Astrocyte (in vitro differentiated cells and primary cell): ENCODE data around the gene DGKI. TPM values are rescaled to one million over a fixed set of nuclear protein-coding genes. Genes with fewer than 3 reads are reported as not detected.

Experiments
- DNase-seq: peaks from one replicate; pipeline ENCODE4 v3.0.0-alpha.2; 2010; ENCODE audit warnings: low read depth
- FAIRE-seq: peaks from 2 replicates; lab custom pipeline; 2011; peaks lifted over from hg19 to GRCh38; lab: Jason Lieb, UNC
- H2AFZ ChIP-seq: 2 replicates; pipeline ENCODE4 v1.6.0; 2012; ENCODE audit warnings: low read depth, low read length, inconsistent platforms
- H3K27ac ChIP-seq: 2 replicates; pipeline ENCODE4 v1.5.1; 2011; ENCODE audit warnings: low read depth, low read length, inconsistent platforms
- H3K27me3 ChIP-seq: 2 replicates; pipeline ENCODE4 v1.6.0; 2011; ENCODE audit warnings: low read length, inconsistent platforms; ENCODE audit not compliant: insufficient read depth
- H3K36me3 ChIP-seq: 2 replicates; pipeline ENCODE4 v1.5.1; 2011; ENCODE audit warnings: low read length, inconsistent platforms; ENCODE audit not compliant: insufficient read depth
- H3K4me1 ChIP-seq: 2 replicates; pipeline ENCODE4 v1.5.1; 2011; ENCODE audit warnings: low read length, inconsistent platforms; ENCODE audit not compliant: insufficient read depth
- H3K4me2 ChIP-seq: 2 replicates; pipeline ENCODE4 v1.6.0; 2012; ENCODE audit warnings: low read length, inconsistent platforms
- H3K4me3 ChIP-seq: 2 replicates; pipeline ENCODE4 v1.5.1; 2011; ENCODE audit warnings: low read depth, mild to moderate bottlenecking, low read length, inconsistent platforms; ENCODE audit not compliant: insufficient read depth
- H3K79me2 ChIP-seq: 2 replicates; pipeline ENCODE4 v1.6.0; 2012; ENCODE audit warnings: mild to moderate bottlenecking, low read length, inconsistent platforms; ENCODE audit not compliant: insufficient read depth
- H3K9ac ChIP-seq: 2 replicates; pipeline ENCODE4 v1.6.0; 2012; ENCODE audit warnings: mild to moderate bottlenecking, low read length, inconsistent platforms
- H3K9me3 ChIP-seq: 2 replicates; pipeline ENCODE4 v1.5.1; 2012; ENCODE audit warnings: low read depth, mild to moderate bottlenecking, low read length, inconsistent platforms; ENCODE audit not compliant: insufficient read depth
- H4K20me1 ChIP-seq: 2 replicates; pipeline ENCODE4 v1.6.0; 2012; ENCODE audit warnings: low read length, inconsistent platforms; ENCODE audit not compliant: insufficient read depth
- H3K27ac Mint-ChIP-seq: one replicate; pipeline ENCODE4 v1.8.0; 2021; ENCODE audit warnings: mild to moderate bottlenecking, mixed read lengths; ENCODE audit not compliant: unreplicated experiment
- H3K27me3 Mint-ChIP-seq: one replicate; pipeline ENCODE4 v1.8.0; 2021; ENCODE audit warnings: low read depth, mixed read lengths; ENCODE audit not compliant: unreplicated experiment
- H3K36me3 Mint-ChIP-seq: one replicate; pipeline ENCODE4 v1.8.0; 2021; ENCODE audit warnings: low read depth, mixed read lengths; ENCODE audit not compliant: unreplicated experiment
- H3K4me1 Mint-ChIP-seq: one replicate; pipeline ENCODE4 v1.8.0; 2021; ENCODE audit warnings: low read depth, mixed read lengths; ENCODE audit not compliant: unreplicated experiment
- H3K4me3 Mint-ChIP-seq: one replicate; pipeline ENCODE4 v1.8.0; 2021; ENCODE audit warnings: mild to moderate bottlenecking, moderate library complexity, mixed read lengths; ENCODE audit not compliant: unreplicated experiment
- H3K9me3 Mint-ChIP-seq: one replicate; pipeline ENCODE4 v1.8.0; 2021; ENCODE audit warnings: mild to moderate bottlenecking, mixed read lengths; ENCODE audit not compliant: unreplicated experiment
- EZH2 ChIP-seq: IDR thresholded peaks from 2 replicates; pipeline ENCODE4 v1.6.1; 2012; ENCODE audit warnings: mild to moderate bottlenecking, low read length, inconsistent platforms; ENCODE audit not compliant: insufficient read depth
- total RNA-seq: library from RNA; stranded (reverse); gene quantifications from 2 replicates; pipeline ENCODE4 v1.2.1, GENCODE V29; 2021
- TF ChIP-seq, protein P1 (sequence below): IDR thresholded peaks from 2 replicates; pipeline ENCODE4 v1.5.1; 2011; ENCODE audit warnings: low read depth, mild to moderate bottlenecking, inconsistent platforms, low read length, moderate library complexity; ENCODE audit not compliant: insufficient read depth

DGKI gene
- total RNA-seq, 1 donor from 2014 or later = 6.3 TPM

DNA sequence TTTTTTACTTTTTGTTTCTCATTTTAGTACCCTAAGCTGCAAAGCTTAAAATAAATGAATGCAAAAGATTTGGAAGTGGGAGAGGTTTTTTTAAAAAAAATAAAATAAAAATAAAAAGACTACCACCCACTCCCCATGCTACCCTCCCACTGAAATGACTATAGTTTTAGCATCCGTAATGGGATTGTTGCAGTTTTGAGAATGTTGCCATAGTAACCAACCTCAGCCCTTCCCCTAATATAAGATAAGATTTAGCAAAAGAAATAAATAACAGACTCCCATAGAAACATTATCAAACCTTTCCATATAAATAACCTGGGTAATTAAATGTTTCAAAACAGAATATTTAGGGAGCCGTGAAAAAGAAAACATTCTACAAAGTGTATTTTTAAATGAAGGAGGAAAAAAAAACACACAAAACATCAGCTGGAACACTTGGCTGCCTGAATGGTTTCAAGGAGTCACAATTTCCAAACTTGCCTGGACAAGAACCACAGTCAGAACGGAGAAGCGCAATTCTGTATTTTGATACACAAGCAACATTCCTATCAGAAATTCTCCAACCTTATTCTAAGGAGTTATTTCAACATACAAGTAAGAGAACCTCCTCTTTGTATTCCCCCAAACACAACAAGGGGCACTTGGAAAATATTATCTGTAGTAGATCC is 57.4 kb downstream of the DGKI start:
- H3K4me3 ChIP-seq = no peak overlapping the region
- no peaks in the 10 kb centered on the region for H3K79me2 ChIP-seq
- Mint-ChIP-seq H3K27me3 (no peaks in the 10 kb centered on the region), H3K9me3 (peaks cover 13% of the 10 kb centered on the region), H3K4me1 (no peaks in the 10 kb centered on the region), H3K36me3 (peaks cover 7% of the 10 kb centered on the region), H3K27ac (no peak overlapping the region), H3K4me3 (no peak overlapping the region)
- no peak overlapping the region for H3K27ac ChIP-seq
- H3K9me3 ChIP-seq = no peaks in the 10 kb centered on the region
- no peak overlapping the region for H3K4me2 ChIP-seq
- no peak overlapping the region for H3K9ac ChIP-seq
- no peaks in the 10 kb centered on the region for H3K36me3 ChIP-seq
- TF ChIP-seq EZH2 = no peak
- TF ChIP-seq, protein P1, sequence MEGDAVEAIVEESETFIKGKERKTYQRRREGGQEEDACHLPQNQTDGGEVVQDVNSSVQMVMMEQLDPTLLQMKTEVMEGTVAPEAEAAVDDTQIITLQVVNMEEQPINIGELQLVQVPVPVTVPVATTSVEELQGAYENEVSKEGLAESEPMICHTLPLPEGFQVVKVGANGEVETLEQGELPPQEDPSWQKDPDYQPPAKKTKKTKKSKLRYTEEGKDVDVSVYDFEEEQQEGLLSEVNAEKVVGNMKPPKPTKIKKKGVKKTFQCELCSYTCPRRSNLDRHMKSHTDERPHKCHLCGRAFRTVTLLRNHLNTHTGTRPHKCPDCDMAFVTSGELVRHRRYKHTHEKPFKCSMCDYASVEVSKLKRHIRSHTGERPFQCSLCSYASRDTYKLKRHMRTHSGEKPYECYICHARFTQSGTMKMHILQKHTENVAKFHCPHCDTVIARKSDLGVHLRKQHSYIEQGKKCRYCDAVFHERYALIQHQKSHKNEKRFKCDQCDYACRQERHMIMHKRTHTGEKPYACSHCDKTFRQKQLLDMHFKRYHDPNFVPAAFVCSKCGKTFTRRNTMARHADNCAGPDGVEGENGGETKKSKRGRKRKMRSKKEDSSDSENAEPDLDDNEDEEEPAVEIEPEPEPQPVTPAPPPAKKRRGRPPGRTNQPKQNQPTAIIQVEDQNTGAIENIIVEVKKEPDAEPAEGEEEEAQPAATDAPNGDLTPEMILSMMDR = no peak
- DNase-seq = peak; percentile 32
- peak; percentile 39 for FAIRE-seq
- H3K27me3 ChIP-seq = no peaks in the 10 kb centered on the region
- H4K20me1 ChIP-seq = no peaks in the 10 kb centered on the region
- no peaks in the 10 kb centered on the region for H3K4me1 ChIP-seq
- no peak overlapping the region for H2AFZ ChIP-seq

DNA sequence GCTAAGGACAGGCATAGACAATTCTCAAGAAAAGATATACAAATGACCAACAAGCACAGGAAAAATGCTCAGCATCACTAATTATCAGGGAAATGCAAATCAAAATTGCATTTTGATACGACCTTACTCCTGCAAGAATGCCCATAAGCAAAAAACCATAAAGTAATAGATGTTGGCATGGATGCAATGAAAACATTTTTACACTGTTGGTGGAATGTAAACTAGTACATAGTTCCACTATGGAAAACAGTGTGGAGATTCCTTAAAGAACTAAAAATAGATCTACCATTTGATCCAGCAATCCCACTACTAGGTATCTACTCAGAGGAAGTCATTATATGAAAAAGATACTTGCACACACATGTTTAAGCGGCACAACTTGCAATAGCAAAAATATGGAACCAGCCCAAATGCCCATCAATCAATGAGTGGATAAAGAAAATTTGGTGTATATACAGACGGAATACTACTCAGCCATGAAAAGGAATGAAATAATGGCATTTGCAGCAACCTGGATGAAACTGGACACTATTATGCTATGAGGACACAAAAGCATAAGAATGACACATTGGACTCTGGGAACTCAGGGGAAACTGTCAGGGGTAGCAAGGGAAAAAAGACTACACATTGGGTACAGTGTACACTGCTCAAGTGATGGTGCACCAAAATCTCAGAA is 59.3 kb downstream of the DGKI start:
- FAIRE-seq = no peak
- H3K9ac ChIP-seq = no peak overlapping the region
- DNase-seq = no peak
- H4K20me1 ChIP-seq = no peaks in the 10 kb centered on the region
- no peak overlapping the region for H3K27ac ChIP-seq
- no peaks in the 10 kb centered on the region for H3K27me3 ChIP-seq
- no peaks in the 10 kb centered on the region for H3K36me3 ChIP-seq
- Mint-ChIP-seq H3K4me1 (no peaks in the 10 kb centered on the region), H3K36me3 (peaks cover 12% of the 10 kb centered on the region), H3K4me3 (no peak overlapping the region), H3K27me3 (no peaks in the 10 kb centered on the region), H3K9me3 (peaks cover 22% of the 10 kb centered on the region), H3K27ac (no peak overlapping the region)
- no peaks in the 10 kb centered on the region for H3K4me1 ChIP-seq
- no peak overlapping the region for H3K4me3 ChIP-seq
- no peak overlapping the region for H2AFZ ChIP-seq
- H3K9me3 ChIP-seq = no peaks in the 10 kb centered on the region
- no peak for TF ChIP-seq EZH2
- TF ChIP-seq, protein P1 = no peak
- H3K79me2 ChIP-seq = no peaks in the 10 kb centered on the region
- H3K4me2 ChIP-seq = no peak overlapping the region

DNA sequence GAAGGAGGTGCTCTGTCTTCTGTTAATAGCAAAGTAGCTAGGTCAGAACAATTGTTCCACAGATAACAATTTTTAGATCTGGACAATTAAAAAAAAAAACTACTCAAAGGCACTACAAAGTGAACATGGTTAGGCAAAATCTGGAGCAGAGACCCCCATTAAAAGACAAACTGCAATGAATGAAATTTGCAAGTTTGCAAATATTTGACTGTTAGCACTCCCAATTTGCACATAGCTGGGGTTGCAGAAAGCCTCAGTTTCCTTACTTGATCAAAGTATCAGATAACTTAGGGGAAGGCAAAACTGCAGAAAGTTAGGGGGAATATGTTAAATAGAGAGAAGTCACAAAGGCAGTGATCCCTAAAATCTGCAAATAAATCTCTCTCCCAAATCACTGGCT is 68.3 kb downstream of the DGKI start:
- peaks cover 4% of the 10 kb centered on the region for H3K79me2 ChIP-seq

More for the DNA sequence above, 68.3 kb downstream of the DGKI start:
- Mint-ChIP-seq H3K4me3 (no peak overlapping the region), H3K36me3 (peaks cover 16% of the 10 kb centered on the region), H3K9me3 (peaks cover 12% of the 10 kb centered on the region), H3K4me1 (peaks cover 20% of the 10 kb centered on the region), H3K27me3 (no peaks in the 10 kb centered on the region), H3K27ac (no peak overlapping the region)
- H3K4me2 ChIP-seq = no peak overlapping the region
- no peaks in the 10 kb centered on the region for H3K36me3 ChIP-seq
- no peaks in the 10 kb centered on the region for H4K20me1 ChIP-seq
- no peak overlapping the region for H3K4me3 ChIP-seq
- no peak overlapping the region for H3K27ac ChIP-seq
- no peak for TF ChIP-seq EZH2
- TF ChIP-seq, protein P1 = no peak
- H3K9ac ChIP-seq = no peak overlapping the region
- FAIRE-seq (no peak), DNase-seq (no peak)
- H3K9me3 ChIP-seq = no peaks in the 10 kb centered on the region
- H2AFZ ChIP-seq = no peak overlapping the region
- H3K4me1 ChIP-seq = peaks cover 15% of the 10 kb centered on the region
- H3K27me3 ChIP-seq = no peaks in the 10 kb centered on the region
